Memory B cell (primary cell): Measurements from ENCODE around the gene S100A13.
"Not testable (repeated sequence)": the region's sequence is repeated elsewhere in the genome, so short reads cannot be mapped to it uniquely, and the experiment has no call there.

Source experiments
- ATAC-seq: fragments of 150-1000 bp; cut with Tn5 transposase; 2 replicates; pipeline ENCODE4 v1.10.0; 2021; ENCODE audit warnings: low read depth, mild to moderate bottlenecking, moderate library complexity
- DNase-seq, 2 donors: peaks; one replicate each; pipeline ENCODE4 v3.0.0; 2022; ENCODE audit warnings: low spot score in 2 of 2
- H3K27ac Mint-ChIP-seq: one replicate; pipeline ENCODE4 v1.8.0; 2022; ENCODE audit warnings: mild to moderate bottlenecking, moderate library complexity, mixed read lengths
- H3K27me3 Mint-ChIP-seq: one replicate; pipeline ENCODE4 v1.8.0; 2022; ENCODE audit warnings: mixed read lengths
- H3K36me3 Mint-ChIP-seq: one replicate; pipeline ENCODE4 v1.8.0; 2022; ENCODE audit warnings: mild to moderate bottlenecking, mixed read lengths
- H3K4me1 Mint-ChIP-seq: one replicate; pipeline ENCODE4 v1.8.0; 2022; ENCODE audit warnings: mixed read lengths
- H3K4me3 Mint-ChIP-seq: one replicate; pipeline ENCODE4 v1.8.0; 2022; ENCODE audit warnings: mild to moderate bottlenecking, moderate library complexity, mixed read lengths
- H3K9me3 Mint-ChIP-seq: one replicate; pipeline ENCODE4 v1.8.0; 2022; ENCODE audit warnings: mixed read lengths

The S100A13 gene

GRCh38 chr1:153626904-153627714, at the start of gene S100A13:
Gene S100A13, minus strand, starts transcription at chr1:153627505. Its CDS starts 1,033 bp downstream, at chr1:153626472.
- H3K4me3 Mint-ChIP-seq = peak within 1 kb of the TSS; percentile 71
- DNase-seq (no peak), ATAC-seq (peak; percentile 43)
- no peaks in the 10 kb centered on the region for H3K36me3 Mint-ChIP-seq
- H3K27me3 Mint-ChIP-seq = no peaks in the 10 kb centered on the region
- H3K4me1 Mint-ChIP-seq = peaks cover 25% of the 10 kb centered on the region
- H3K9me3 Mint-ChIP-seq = no peaks in the 10 kb centered on the region
- peak within 1 kb of the TSS; percentile 7 for H3K27ac Mint-ChIP-seq

GRCh38 chr1:153673511-153673910, 46.2 kb upstream of the S100A13 start:
- no peaks in the 10 kb centered on the region for H3K9me3 Mint-ChIP-seq
- H3K36me3 Mint-ChIP-seq = peaks cover 2% of the 10 kb centered on the region
- H3K27ac Mint-ChIP-seq = peak overlapping the region; percentile 87
- peaks cover 23% of the 10 kb centered on the region for H3K4me1 Mint-ChIP-seq
- no peak for DNase-seq
- no peak for ATAC-seq
- H3K4me3 Mint-ChIP-seq = peak overlapping the region; percentile 56
- H3K27me3 Mint-ChIP-seq = peaks cover 14% of the 10 kb centered on the region

GRCh38 chr1:153671628-153672353, 44.5 kb upstream of the S100A13 start:
- H3K27me3 Mint-ChIP-seq, H3K9me3 Mint-ChIP-seq, H3K4me3 Mint-ChIP-seq, H3K27ac Mint-ChIP-seq: not testable (repeated sequence)
- Mint-ChIP-seq H3K36me3 (peaks cover 13% of the 10 kb centered on the region), H3K4me1 (peaks cover 15% of the 10 kb centered on the region)
- ATAC-seq (peak; percentile 25), DNase-seq (peak; percentile 32 to 56)

GRCh38 chr1:153670859-153671627, 43.7 kb upstream of the S100A13 start, which contains the start of gene ILF2:
Gene ILF2, minus strand, starts transcription at chr1:153670993. Its CDS starts 71 bp downstream, at chr1:153670922.
- peak; percentile 91 to 98 for DNase-seq
- H3K4me1 Mint-ChIP-seq = peaks cover 15% of the 10 kb centered on the region
- H3K4me3 Mint-ChIP-seq = no peak within 1 kb of the TSS
- H3K36me3 Mint-ChIP-seq = peaks cover 13% of the 10 kb centered on the region
- no peaks in the 10 kb centered on the region for H3K27me3 Mint-ChIP-seq
- peak; percentile 88 for ATAC-seq
- no peaks in the 10 kb centered on the region for H3K9me3 Mint-ChIP-seq
- no peak within 1 kb of the TSS for H3K27ac Mint-ChIP-seq

GRCh38 chr1:153670257-153670858, 43.1 kb upstream of the S100A13 start:
- Mint-ChIP-seq H3K36me3 (peaks cover 15% of the 10 kb centered on the region), H3K4me1 (peaks cover 15% of the 10 kb centered on the region), H3K27me3 (no peaks in the 10 kb centered on the region), H3K4me3 (no peak overlapping the region), H3K27ac (no peak overlapping the region), H3K9me3 (no peaks in the 10 kb centered on the region)
- ATAC-seq (peak; percentile 0), DNase-seq (no peak)

- Mint-ChIP-seq H3K27me3 (no peaks in the 10 kb centered on the region), H3K36me3 (peaks cover 22% of the 10 kb centered on the region), H3K27ac (no peak overlapping the region), H3K4me1 (peaks cover 15% of the 10 kb centered on the region), H3K4me3 (no peak overlapping the region), H3K9me3 (no peaks in the 10 kb centered on the region)
- ATAC-seq = no peak
- no peak for DNase-seq
Observed at GRCh38 chr1:153669606-153670005, 42.3 kb upstream of the S100A13 start.

- not testable (repeated sequence) for H3K4me3 Mint-ChIP-seq, H3K9me3 Mint-ChIP-seq, H3K27me3 Mint-ChIP-seq, ATAC-seq, DNase-seq, H3K27ac Mint-ChIP-seq
- Mint-ChIP-seq H3K4me1 (peaks cover 15% of the 10 kb centered on the region), H3K36me3 (peaks cover 28% of the 10 kb centered on the region)
Observed at GRCh38 chr1:153668672-153669071, 41.4 kb upstream of the S100A13 start.

- Mint-ChIP-seq H3K4me3 (no peak overlapping the region), H3K27ac (no peak overlapping the region), H3K9me3 (no peaks in the 10 kb centered on the region), H3K36me3 (peaks cover 28% of the 10 kb centered on the region), H3K4me1 (peaks cover 15% of the 10 kb centered on the region), H3K27me3 (no peaks in the 10 kb centered on the region)
- DNase-seq = no peak
- ATAC-seq = no peak
Observed at GRCh38 chr1:153667439-153667838, 40.1 kb upstream of the S100A13 start.

GRCh38 chr1:153663211-153663610, 35.9 kb upstream of the S100A13 start:
- no peak overlapping the region for H3K4me3 Mint-ChIP-seq
- H3K36me3 Mint-ChIP-seq = peaks cover 25% of the 10 kb centered on the region
- no peak overlapping the region for H3K27ac Mint-ChIP-seq
- H3K9me3 Mint-ChIP-seq = no peaks in the 10 kb centered on the region
- DNase-seq (no peak), ATAC-seq (no peak)
- H3K27me3 Mint-ChIP-seq = no peaks in the 10 kb centered on the region
- peaks cover 4% of the 10 kb centered on the region for H3K4me1 Mint-ChIP-seq

GRCh38 chr1:153662269-153662668, 35.0 kb upstream of the S100A13 start:
- Mint-ChIP-seq H3K9me3 (no peaks in the 10 kb centered on the region), H3K36me3 (peaks cover 17% of the 10 kb centered on the region), H3K4me3 (no peak overlapping the region), H3K4me1 (peaks cover 2% of the 10 kb centered on the region), H3K27ac (no peak overlapping the region), H3K27me3 (no peaks in the 10 kb centered on the region)
- no peak for ATAC-seq
- no peak for DNase-seq

- Mint-ChIP-seq H3K4me1 (peaks cover 2% of the 10 kb centered on the region), H3K27me3 (no peaks in the 10 kb centered on the region), H3K9me3 (no peaks in the 10 kb centered on the region), H3K4me3 (no peak overlapping the region), H3K36me3 (peaks cover 17% of the 10 kb centered on the region), H3K27ac (no peak overlapping the region)
- ATAC-seq = no peak
- DNase-seq = no peak
Observed at GRCh38 chr1:153661111-153661708, 33.9 kb upstream of the S100A13 start.

GRCh38 chr1:153659656-153660055, 32.4 kb upstream of the S100A13 start:
- H3K4me3 Mint-ChIP-seq = peak overlapping the region; percentile 90
- no peak for DNase-seq
- H3K27ac Mint-ChIP-seq = peak overlapping the region; percentile 60
- H3K27me3 Mint-ChIP-seq = no peaks in the 10 kb centered on the region
- ATAC-seq = no peak
- H3K36me3 Mint-ChIP-seq = peaks cover 8% of the 10 kb centered on the region
- peaks cover 2% of the 10 kb centered on the region for H3K4me1 Mint-ChIP-seq
- H3K9me3 Mint-ChIP-seq = no peaks in the 10 kb centered on the region

- Mint-ChIP-seq H3K36me3 (peaks cover 5% of the 10 kb centered on the region), H3K27ac (peak overlapping the region; percentile 83), H3K4me1 (peaks cover 2% of the 10 kb centered on the region), H3K27me3 (no peaks in the 10 kb centered on the region), H3K4me3 (peak overlapping the region; percentile 90), H3K9me3 (no peaks in the 10 kb centered on the region)
- no peak for DNase-seq
- no peak for ATAC-seq
Observed at GRCh38 chr1:153659175-153659534, 31.9 kb upstream of the S100A13 start.
